ENCODE measurements around the gene RHOBTB3. TPM values are rescaled to one million over a fixed set of nuclear protein-coding genes. Genes with fewer than 3 reads are reported as not detected.

RHOBTB3 gene
- total RNA-seq, 1 donor from 2014 or later = 93.5 TPM

DNA sequence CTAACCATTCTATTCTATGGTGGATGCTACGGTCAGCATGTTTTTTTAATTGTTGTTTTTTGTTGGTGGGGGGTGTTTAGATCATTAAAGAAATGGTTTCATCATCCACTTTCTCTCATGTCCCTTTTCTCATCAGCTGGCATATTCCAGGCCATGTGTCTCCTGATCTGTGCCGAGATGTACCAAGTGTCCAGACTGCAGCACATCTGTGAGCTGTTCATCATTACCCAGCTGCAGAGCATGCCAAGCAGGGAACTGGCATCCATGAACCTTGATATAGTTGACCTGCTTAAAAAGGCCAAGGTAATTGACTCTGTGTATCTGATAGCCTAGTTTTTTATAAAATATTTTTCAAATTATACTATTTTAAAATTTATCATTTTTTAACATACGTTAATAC, 52.5 kb downstream of the RHOBTB3 start:
- Histone ChIP-seq H3K4me3 (ENCODE audit: low read depth, low read length) (no peak overlapping the region), H3K36me3 (ENCODE audit: control insufficient read depth, insufficient read depth, low read length) (no peaks in the 10 kb centered on the region), H3K27me3 (ENCODE audit: control insufficient read depth, insufficient read depth, low read length) (no peaks in the 10 kb centered on the region)
- TF ChIP-seq, protein P1, sequence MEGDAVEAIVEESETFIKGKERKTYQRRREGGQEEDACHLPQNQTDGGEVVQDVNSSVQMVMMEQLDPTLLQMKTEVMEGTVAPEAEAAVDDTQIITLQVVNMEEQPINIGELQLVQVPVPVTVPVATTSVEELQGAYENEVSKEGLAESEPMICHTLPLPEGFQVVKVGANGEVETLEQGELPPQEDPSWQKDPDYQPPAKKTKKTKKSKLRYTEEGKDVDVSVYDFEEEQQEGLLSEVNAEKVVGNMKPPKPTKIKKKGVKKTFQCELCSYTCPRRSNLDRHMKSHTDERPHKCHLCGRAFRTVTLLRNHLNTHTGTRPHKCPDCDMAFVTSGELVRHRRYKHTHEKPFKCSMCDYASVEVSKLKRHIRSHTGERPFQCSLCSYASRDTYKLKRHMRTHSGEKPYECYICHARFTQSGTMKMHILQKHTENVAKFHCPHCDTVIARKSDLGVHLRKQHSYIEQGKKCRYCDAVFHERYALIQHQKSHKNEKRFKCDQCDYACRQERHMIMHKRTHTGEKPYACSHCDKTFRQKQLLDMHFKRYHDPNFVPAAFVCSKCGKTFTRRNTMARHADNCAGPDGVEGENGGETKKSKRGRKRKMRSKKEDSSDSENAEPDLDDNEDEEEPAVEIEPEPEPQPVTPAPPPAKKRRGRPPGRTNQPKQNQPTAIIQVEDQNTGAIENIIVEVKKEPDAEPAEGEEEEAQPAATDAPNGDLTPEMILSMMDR (IDR thresholded peaks at IDR 0.05; ENCODE audit: insufficient read depth, low read length, poor library complexity, severe bottlenecking) = no peak
- DNase-seq (ENCODE audit: low read depth) = no peak

DNA sequence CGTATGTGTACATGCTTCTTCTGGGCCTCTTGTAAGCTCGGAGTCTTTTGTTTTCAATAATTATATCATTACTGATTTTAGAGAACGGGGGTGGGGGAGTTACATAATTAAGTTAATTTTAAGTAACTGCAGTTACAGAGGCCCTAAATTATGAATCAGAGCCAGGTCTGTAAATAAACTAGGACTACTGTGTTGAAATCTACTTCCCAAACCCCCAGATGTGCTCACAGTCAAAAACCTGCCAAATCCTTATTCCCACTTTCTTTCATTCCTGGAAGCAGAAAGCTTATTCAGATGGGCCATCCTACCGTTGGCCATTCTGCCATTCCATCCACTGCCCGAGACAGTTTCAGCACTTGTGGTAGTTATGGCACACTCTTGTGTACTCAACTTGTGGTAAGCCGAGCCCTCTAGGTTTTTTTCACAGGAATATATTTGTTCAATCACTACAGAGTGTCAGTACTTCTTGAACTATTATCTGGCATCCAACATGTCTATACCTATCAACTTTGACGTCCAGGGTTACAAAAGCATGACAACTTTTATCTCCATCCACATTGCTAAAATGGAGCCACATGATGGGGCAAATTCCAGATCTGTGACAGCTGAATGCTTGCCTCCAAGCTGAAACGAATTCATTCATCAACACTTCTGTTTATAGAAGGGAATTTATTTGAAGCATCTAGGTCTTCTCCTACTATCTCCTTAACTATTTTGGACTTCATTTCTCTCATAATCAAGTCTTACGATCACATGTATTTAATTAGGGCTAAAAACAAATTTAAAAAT, 53.6 kb downstream of the RHOBTB3 start:
- Histone ChIP-seq H3K4me3 (ENCODE audit: low read depth, low read length) (no peak overlapping the region), H3K27me3 (ENCODE audit: control insufficient read depth, insufficient read depth, low read length) (no peaks in the 10 kb centered on the region), H3K36me3 (ENCODE audit: control insufficient read depth, insufficient read depth, low read length) (no peaks in the 10 kb centered on the region)
- no peak for DNase-seq (ENCODE audit: low read depth)
- TF ChIP-seq, protein P1 (IDR thresholded peaks at IDR 0.05; ENCODE audit: insufficient read depth, low read length, poor library complexity, severe bottlenecking) = no peak

DNA sequence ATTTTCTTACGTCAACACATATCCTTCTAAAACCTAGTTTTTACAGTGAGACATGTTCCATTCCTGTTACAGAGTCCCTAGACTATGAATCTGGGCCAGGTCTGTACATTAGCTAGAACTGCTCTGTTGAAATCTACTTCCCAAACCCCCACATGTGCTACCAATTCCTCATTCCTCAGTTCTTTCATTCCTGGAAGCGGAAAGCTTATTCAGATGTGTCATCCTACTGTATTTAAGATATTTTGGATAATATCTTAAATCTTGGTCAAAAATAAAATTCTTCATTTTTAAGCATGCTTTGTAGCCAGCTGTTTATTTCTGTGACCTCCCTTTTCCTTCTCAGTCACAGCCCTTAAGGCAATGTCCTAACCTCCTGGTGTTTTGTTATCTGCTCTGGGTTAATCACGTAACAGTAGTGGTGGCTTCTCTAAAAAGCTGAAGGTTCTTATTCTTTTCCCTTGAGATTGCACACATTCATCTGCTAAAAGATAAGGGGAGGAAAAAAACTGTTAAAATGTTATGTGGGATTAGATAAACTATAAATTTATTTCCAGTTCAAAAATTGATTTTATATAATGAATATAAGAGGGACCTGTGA, 55.8 kb downstream of the RHOBTB3 start:
- Histone ChIP-seq H3K36me3 (ENCODE audit: control insufficient read depth, insufficient read depth, low read length) (no peaks in the 10 kb centered on the region), H3K27me3 (ENCODE audit: control insufficient read depth, insufficient read depth, low read length) (no peaks in the 10 kb centered on the region), H3K4me3 (ENCODE audit: low read depth, low read length) (no peak overlapping the region)
- no peak for DNase-seq (ENCODE audit: low read depth)
- TF ChIP-seq, protein P1 (IDR thresholded peaks at IDR 0.05; ENCODE audit: insufficient read depth, low read length, poor library complexity, severe bottlenecking) = no peak

DNA sequence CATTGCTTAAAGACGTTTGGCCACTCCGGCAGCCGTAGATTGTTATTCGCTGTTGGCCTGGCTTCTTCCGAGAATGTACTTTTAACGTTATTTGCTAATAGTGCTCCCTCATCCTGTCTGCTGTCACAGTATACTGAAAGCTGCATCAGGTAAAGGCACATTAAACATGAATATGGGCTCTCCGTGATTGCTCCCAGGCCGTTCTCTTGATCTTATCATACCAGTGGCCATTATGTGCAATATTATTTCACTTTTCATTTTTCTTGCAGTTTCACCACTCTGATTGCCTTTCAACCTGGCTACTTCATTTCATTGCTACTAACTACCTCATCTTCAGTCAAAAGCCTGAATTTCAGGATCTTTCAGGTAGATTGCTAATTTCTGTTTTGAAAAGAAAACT, 57.4 kb downstream of the RHOBTB3 start:
- Histone ChIP-seq H3K27me3 (ENCODE audit: control insufficient read depth, insufficient read depth, low read length) (no peaks in the 10 kb centered on the region), H3K36me3 (ENCODE audit: control insufficient read depth, insufficient read depth, low read length) (no peaks in the 10 kb centered on the region)
- TF ChIP-seq, protein P1 (IDR thresholded peaks at IDR 0.05; ENCODE audit: insufficient read depth, low read length, poor library complexity, severe bottlenecking) = no peak

DNA sequence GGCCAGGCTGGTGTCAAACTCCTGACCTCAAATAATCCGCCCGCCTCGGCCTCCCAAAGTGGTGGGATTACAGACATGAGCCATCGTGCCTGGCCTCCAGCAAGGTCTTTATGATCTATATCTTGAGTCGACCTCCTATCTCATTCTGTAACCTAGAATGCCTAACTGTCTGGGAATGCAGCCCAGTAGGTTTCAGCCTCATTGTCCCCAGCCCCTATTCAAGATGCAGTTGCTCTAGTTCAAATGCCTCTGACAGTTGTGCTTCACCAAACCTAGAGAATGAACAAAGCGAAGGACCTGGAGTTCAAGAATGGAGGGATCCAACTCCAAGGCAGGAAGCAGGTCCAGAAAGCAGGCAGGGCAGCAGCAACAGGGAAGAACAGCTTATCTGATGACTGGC, 60.6 kb downstream of the RHOBTB3 start:
- TF ChIP-seq, protein P1 (IDR thresholded peaks at IDR 0.05; ENCODE audit: insufficient read depth, low read length, poor library complexity, severe bottlenecking) = no peak
- no peak for DNase-seq (ENCODE audit: low read depth)
- Histone ChIP-seq H3K4me3 (ENCODE audit: low read depth, low read length) (no peak overlapping the region), H3K27me3 (ENCODE audit: control insufficient read depth, insufficient read depth, low read length) (no peaks in the 10 kb centered on the region), H3K36me3 (ENCODE audit: control insufficient read depth, insufficient read depth, low read length) (no peaks in the 10 kb centered on the region)

More for the DNA sequence above, 57.4 kb downstream of the RHOBTB3 start:
- DNase-seq (ENCODE audit: low read depth) = no peak
- no peak overlapping the region for H3K4me3 ChIP-seq (ENCODE audit: low read depth, low read length)

All from kidney epithelial cell (primary cell).